Measurements from ENCODE around the gene TMEM176A.

TMEM176A gene

GRCh38 chr7:150788474-150789269 lies 11.9 kb upstream of the TMEM176A start:
- TF ChIP-seq ZNF70 (CRISPR knock-in tag; IDR thresholded peaks at IDR 0.05) (0 out of 2 replicates have a peak, but pooled peaks have one; percentile 52), ESRRG (CRISPR knock-in tag; IDR thresholded peaks at IDR 0.05) (0 out of 2 replicates have a peak, but pooled peaks have one; percentile 36), GLIS3 (CRISPR knock-in tag; IDR thresholded peaks at IDR 0.05) (peak; percentile 73), TCF4 (CRISPR knock-in tag; IDR thresholded peaks at IDR 0.05; ENCODE audit: borderline replicate concordance) (peak; percentile 65), ZFP30 (CRISPR knock-in tag; IDR thresholded peaks at IDR 0.05) (0 out of 2 replicates have a peak, but pooled peaks have one; percentile 24), RARB (CRISPR knock-in tag; IDR thresholded peaks at IDR 0.05) (no peak), ZNF8 (CRISPR knock-in tag; IDR thresholded peaks at IDR 0.05) (peak; percentile 47; the same call in 1 of the 2 replicates), POU6F1 (CRISPR knock-in tag; IDR thresholded peaks at IDR 0.05; ENCODE audit: borderline replicate concordance, low read depth) (no peak), ZNF565 (CRISPR knock-in tag; conservative IDR thresholded peaks at IDR 0.05; ENCODE audit: low read depth) (0 out of 2 replicates have a peak, but pooled peaks have one; percentile 62), SNAI2 (CRISPR knock-in tag; IDR thresholded peaks at IDR 0.05) (peak; percentile 95), OSR1 (CRISPR knock-in tag; IDR thresholded peaks at IDR 0.05) (no peak), ZFP3 (CRISPR knock-in tag; IDR thresholded peaks at IDR 0.05) (peak; percentile 46; the same call in 1 of the 2 replicates), ISL1 (CRISPR knock-in tag; IDR thresholded peaks at IDR 0.05) (peak; percentile 72), TSHZ2 (CRISPR knock-in tag; IDR thresholded peaks at IDR 0.05) (peak; percentile 88), PATZ1 (CRISPR knock-in tag; IDR thresholded peaks at IDR 0.05; ENCODE audit: borderline replicate concordance) (no peak; the same call in 1 of the 2 replicates), CREB5 (CRISPR knock-in tag; IDR thresholded peaks at IDR 0.05; ENCODE audit: low read depth) (peak; percentile 98)
- peak; percentile 72 for ATAC-seq

GRCh38 chr7:150790416-150791075 lies 10.0 kb upstream of the TMEM176A start:
- no peak for ATAC-seq

More at GRCh38 chr7:150790416-150791075, 10.0 kb upstream of the TMEM176A start:
- TF ChIP-seq TSHZ2 (CRISPR knock-in tag; IDR thresholded peaks at IDR 0.05), result no peak
- TF ChIP-seq SNAI2 (CRISPR knock-in tag; IDR thresholded peaks at IDR 0.05), result no peak
- no peak; the same call in 1 of the 2 replicates for TF ChIP-seq BACH2 (CRISPR knock-in tag; IDR thresholded peaks at IDR 0.05; ENCODE audit: borderline replicate concordance)
- TF ChIP-seq ZC3H10 (CRISPR knock-in tag; IDR thresholded peaks at IDR 0.05), result no peak

Measured in SK-N-SH treated with all-trans-retinoic acid at 6 μM for 48 hours (cell line).